Naive thymus-derived CD8-positive, alpha-beta T cell (primary cell): ENCODE measurements around the gene CDSN. TPM values are rescaled to one million over a fixed set of nuclear protein-coding genes. Genes with fewer than 3 reads are reported as not detected.

Experiments
- ATAC-seq, 2 donors: fragments of 150-1000 bp; cut with Tn5 transposase in 1 of 2; sonication (Bioruptor Pico), chemical (Tn5 transposase) in 1 of 2; 1 replicate in 1 of 2; 2 replicates in 1 of 2; pipeline ENCODE4 v1.10.0; 2021; ENCODE audit warnings: mild to moderate bottlenecking in 2 of 2, moderate library complexity in 2 of 2
- POLR2A ChIA-PET: fragments of 350-600 bp; sonication (Branson Sonifier 250); formaldehyde crosslinking; loops from one replicate; lab custom pipeline; 2021; ENCODE audit warnings: antibody characterized with exemption; lab: Charles Lee
- DNase-seq, 10 donors: peaks; one replicate each; pipeline versions ENCODE4 v3.0.0 to v3.0.0-alpha.2; 2020 to 2022
- H3K27ac Mint-ChIP-seq, 10 donors: one replicate each; pipeline ENCODE4 v1.8.0; 2020 to 2022; ENCODE audit warnings: mild to moderate bottlenecking in 10 of 10, mixed read lengths in 10 of 10, moderate library complexity in 4 of 10, inconsistent platforms in 1 of 10
- H3K27me3 Mint-ChIP-seq, 5 donors: one replicate each; pipeline ENCODE4 v1.8.0; 2021 to 2022; ENCODE audit warnings: mixed read lengths in 5 of 5
- H3K36me3 Mint-ChIP-seq, 3 donors: one replicate each; pipeline ENCODE4 v1.8.0; 2020 to 2022; ENCODE audit warnings: mixed read lengths in 3 of 3, mild to moderate bottlenecking in 2 of 3, inconsistent platforms in 1 of 3
- H3K4me1 Mint-ChIP-seq, 4 donors: one replicate each; pipeline ENCODE4 v1.8.0; 2021 to 2022; ENCODE audit warnings: mixed read lengths in 4 of 4
- H3K4me3 Mint-ChIP-seq, 10 donors: one replicate each; pipeline ENCODE4 v1.8.0; 2020 to 2022; ENCODE audit warnings: mild to moderate bottlenecking in 10 of 10, mixed read lengths in 10 of 10, moderate library complexity in 6 of 10, inconsistent platforms in 1 of 10
- H3K9me3 Mint-ChIP-seq, 9 donors: one replicate each; pipeline ENCODE4 v1.8.0; 2020 to 2022; ENCODE audit warnings: mixed read lengths in 9 of 9, mild to moderate bottlenecking in 3 of 9, inconsistent platforms in 1 of 9, moderate library complexity in 1 of 9
- polyA plus RNA-seq, 3 donors: library from polyadenylated mRNA; unstranded; fragments of 300-500 nt; fragmentation: Illumina TruSeq; gene quantifications; one replicate each; pipeline ENCODE4 v1.2.3, GENCODE V29; 2021
- total RNA-seq, 8 experiments: library from RNA in 2 of 8; stranded (reverse) in 2 of 8; gene quantifications; one replicate each; pipeline ENCODE4 v1.2.3 and lab custom pipeline; 2021 to 2026

CDSN gene
- total and polyA plus RNA-seq, 5 experiments from 2014 or later = not detected

- POLR2A ChIA-PET = interaction anchor here (0.7 kb wide), 1 partner anchor 21 kb away, joined by 4 read pairs; no protein-coding TSS in a partner anchor
- H3K27me3 Mint-ChIP-seq = peaks cover 0 to 2% (median 0%) of the 10 kb centered on the region in 5 donors
- DNase-seq = no peak
- peaks cover 13 to 33% (median 26%) of the 10 kb centered on the region in 4 donors for H3K4me1 Mint-ChIP-seq
- H3K36me3 Mint-ChIP-seq = no peaks in the 10 kb centered on the region
- no peak overlapping the region for H3K4me3 Mint-ChIP-seq
- no peak for ATAC-seq
- H3K9me3 Mint-ChIP-seq = no peaks in the 10 kb centered on the region
- peak overlapping the region in 1 of 10 donors; percentile 66 for H3K27ac Mint-ChIP-seq
Measured at GRCh38 chr6:31090275-31090972, 29.8 kb downstream of the CDSN start.

GRCh38 chr6:31087494-31088089 is 32.7 kb downstream of the CDSN start:
- Mint-ChIP-seq H3K4me3 (no peak overlapping the region), H3K27ac (peak overlapping the region in 2 of 10 donors; percentile 67 to 92), H3K36me3 (no peaks in the 10 kb centered on the region), H3K27me3 (peaks cover 0 to 2% (median 0%) of the 10 kb centered on the region in 5 donors), H3K9me3 (no peaks in the 10 kb centered on the region), H3K4me1 (peaks cover 3 to 14% (median 8%) of the 10 kb centered on the region in 4 donors)
- POLR2A ChIA-PET = interaction anchor here (0.6 to 1.0 kb wide), 8 partner anchors 9 to 737 kb away, joined by 3 to 5 read pairs (median 3); no protein-coding TSS in a partner anchor
- ATAC-seq (peak; percentile 100), DNase-seq (peak; percentile 71 to 93 (median 86))

GRCh38 chr6:31086788-31087440 is 33.3 kb downstream of the CDSN start:
- peaks cover 3 to 11% (median 8%) of the 10 kb centered on the region in 4 donors for H3K4me1 Mint-ChIP-seq
- POLR2A ChIA-PET = interaction anchor here (0.6 to 1.0 kb wide), 9 partner anchors 10 to 736 kb away, joined by 3 to 5 read pairs (median 3); partner anchors contain the start of gene VARS2

GRCh38 chr6:31083742-31084354 is 36.4 kb downstream of the CDSN start:
- Mint-ChIP-seq H3K4me1 (peaks cover 3 to 21% (median 17%) of the 10 kb centered on the region in 4 donors), H3K27me3 (peaks cover 0 to 3% (median 2%) of the 10 kb centered on the region in 5 donors), H3K27ac (peak overlapping the region in 1 of 10 donors; percentile 5), H3K4me3 (no peak overlapping the region), H3K9me3 (no peaks in the 10 kb centered on the region), H3K36me3 (no peaks in the 10 kb centered on the region)
- POLR2A ChIA-PET = interaction anchor here (1.1 kb wide), 1 partner anchor 10 kb away, joined by 3 read pairs; no protein-coding TSS in a partner anchor
- DNase-seq (peak in 3 of 10 donors; percentile 5 to 28 (median 18)), ATAC-seq (no peak)

More at GRCh38 chr6:31086788-31087440, 33.3 kb downstream of the CDSN start:
- Mint-ChIP-seq H3K9me3 (no peaks in the 10 kb centered on the region), H3K27ac (peak overlapping the region in 1 of 10 donors; percentile 67), H3K4me3 (no peak overlapping the region), H3K27me3 (peaks cover 0 to 2% (median 0%) of the 10 kb centered on the region in 5 donors), H3K36me3 (no peaks in the 10 kb centered on the region)
- ATAC-seq (no peak), DNase-seq (peak in 1 of 10 donors; percentile 5)

GRCh38 chr6:31081872-31082271 is 38.4 kb downstream of the CDSN start:
- POLR2A ChIA-PET = no interaction called here
- H3K27me3 Mint-ChIP-seq = peaks cover 0 to 2% (median 2%) of the 10 kb centered on the region in 5 donors
- ATAC-seq = no peak

GRCh38 chr6:31079656-31080261 is 40.5 kb downstream of the CDSN start:
- Mint-ChIP-seq H3K36me3 (no peaks in the 10 kb centered on the region), H3K4me3 (peak overlapping the region; percentile 48 to 86 (median 66)), H3K27me3 (peaks cover 0 to 2% (median 0%) of the 10 kb centered on the region in 5 donors), H3K4me1 (peaks cover 0 to 10% (median 8%) of the 10 kb centered on the region in 4 donors), H3K27ac (peak overlapping the region in 8 of 10 donors; percentile 13 to 85 (median 64)), H3K9me3 (no peaks in the 10 kb centered on the region)
- ATAC-seq (peak; percentile 95 to 98), DNase-seq (peak; percentile 43 to 85 (median 70))
- POLR2A ChIA-PET = interaction anchor here (0.7 to 1.9 kb wide), 8 partner anchors 13 to 250 kb away, joined by 3 to 16 read pairs (median 4); partner anchors contain the start of gene VARS2

More at GRCh38 chr6:31081872-31082271, 38.4 kb downstream of the CDSN start:
- no peak for DNase-seq
- Mint-ChIP-seq H3K4me1 (peaks cover 0 to 11% (median 9%) of the 10 kb centered on the region in 4 donors), H3K36me3 (no peaks in the 10 kb centered on the region), H3K27ac (no peak overlapping the region), H3K4me3 (no peak overlapping the region), H3K9me3 (no peaks in the 10 kb centered on the region)

GRCh38 chr6:31076611-31077010 is 43.6 kb downstream of the CDSN start:
- Mint-ChIP-seq H3K4me3 (no peak overlapping the region), H3K27me3 (peaks cover 0 to 2% (median 0%) of the 10 kb centered on the region in 5 donors), H3K36me3 (no peaks in the 10 kb centered on the region), H3K27ac (no peak overlapping the region), H3K9me3 (no peaks in the 10 kb centered on the region), H3K4me1 (peaks cover 0 to 10% (median 8%) of the 10 kb centered on the region in 4 donors)
- POLR2A ChIA-PET = no interaction called here
- ATAC-seq = no peak
- DNase-seq = no peak

GRCh38 chr6:31075528-31075927 is 44.7 kb downstream of the CDSN start:
- no peak for DNase-seq
- Mint-ChIP-seq H3K4me3 (no peak overlapping the region), H3K4me1 (peaks cover 0 to 10% (median 8%) of the 10 kb centered on the region in 4 donors), H3K27ac (no peak overlapping the region), H3K27me3 (peaks cover 0 to 2% (median 0%) of the 10 kb centered on the region in 5 donors), H3K9me3 (no peaks in the 10 kb centered on the region), H3K36me3 (no peaks in the 10 kb centered on the region)
- POLR2A ChIA-PET = no interaction called here
- no peak for ATAC-seq

- H3K4me3 Mint-ChIP-seq = no peak overlapping the region
- peaks cover 0 to 2% (median 2%) of the 10 kb centered on the region in 4 donors for H3K4me1 Mint-ChIP-seq
- ATAC-seq (no peak), DNase-seq (no peak)
- no peaks in the 10 kb centered on the region for H3K9me3 Mint-ChIP-seq
- peak overlapping the region in 1 of 10 donors; percentile 7 for H3K27ac Mint-ChIP-seq
- H3K27me3 Mint-ChIP-seq = no peaks in the 10 kb centered on the region
- POLR2A ChIA-PET = no interaction called here
- no peaks in the 10 kb centered on the region for H3K36me3 Mint-ChIP-seq
Measured at GRCh38 chr6:31074401-31074800, 45.8 kb downstream of the CDSN start.

GRCh38 chr6:31070711-31071197 is 49.5 kb downstream of the CDSN start:
- ATAC-seq (no peak), DNase-seq (no peak)
- Mint-ChIP-seq H3K4me1 (peaks cover 0 to 4% (median 2%) of the 10 kb centered on the region in 4 donors), H3K27ac (no peak overlapping the region), H3K9me3 (no peaks in the 10 kb centered on the region), H3K36me3 (no peaks in the 10 kb centered on the region), H3K27me3 (peaks cover 0 to 3% (median 0%) of the 10 kb centered on the region in 5 donors), H3K4me3 (no peak overlapping the region)
- POLR2A ChIA-PET = interaction anchor here (1.0 kb wide), 1 partner anchor 471 kb away, joined by 3 read pairs; no protein-coding TSS in a partner anchor

- POLR2A ChIA-PET = no interaction called here
- no peaks in the 10 kb centered on the region for H3K36me3 Mint-ChIP-seq
- peak; percentile 34 to 86 (median 65) for DNase-seq
- peak overlapping the region in 2 of 10 donors; percentile 52 to 60 for H3K27ac Mint-ChIP-seq
- peak; percentile 96 to 100 for ATAC-seq
- H3K27me3 Mint-ChIP-seq = peaks cover 0 to 3% (median 0%) of the 10 kb centered on the region in 5 donors
- no peak overlapping the region for H3K4me3 Mint-ChIP-seq
- no peaks in the 10 kb centered on the region for H3K9me3 Mint-ChIP-seq
- peaks cover 0 to 4% (median 2%) of the 10 kb centered on the region in 4 donors for H3K4me1 Mint-ChIP-seq
Measured at GRCh38 chr6:31068669-31069340, 51.4 kb downstream of the CDSN start.
